Kidney (tissue), 14 donors: Measurements from ENCODE around the gene HOMER1. TPM values are rescaled to one million over a fixed set of nuclear protein-coding genes. Genes with fewer than 3 reads are reported as not detected.

ENCODE experiments used
- DNase-seq, 5 donors: peaks; one replicate each; pipeline ENCODE4 v3.0.0-alpha.2; 2013 to 2020
- FAIRE-seq: peaks from 2 replicates; lab custom pipeline; 2012; peaks lifted over from hg19 to GRCh38; lab: Jason Lieb, UNC
- H3K27ac ChIP-seq, 2 donors: one replicate each; pipeline ENCODE4 v1.7.0; 2013; ENCODE audit warnings: low read depth in 2 of 2, low read length in 2 of 2, inconsistent platforms in 1 of 2
- H3K27me3 ChIP-seq: one replicate; pipeline ENCODE4 v1.7.1; 2013; ENCODE audit warnings: low read length, inconsistent platforms; ENCODE audit not compliant: control insufficient read depth, insufficient read depth
- H3K36me3 ChIP-seq, 3 donors: one replicate each; pipeline versions ENCODE4 v1.7.0 to v1.7.1; 2013; ENCODE audit warnings: low read length in 3 of 3, control low read depth in 1 of 3, inconsistent platforms in 1 of 3; ENCODE audit not compliant: insufficient read depth in 3 of 3, control insufficient read depth in 2 of 3
- H3K4me1 ChIP-seq, 3 donors: one replicate each; pipeline versions ENCODE4 v1.7.0 to v1.7.1; 2013; ENCODE audit warnings: low read length in 3 of 3, inconsistent platforms in 1 of 3, low read depth in 1 of 3; ENCODE audit not compliant: control insufficient read depth in 2 of 3, insufficient read depth in 2 of 3
- H3K4me3 ChIP-seq, 3 donors: one replicate each; pipeline versions ENCODE4 v1.7.0 to v1.8.1; 2013; ENCODE audit warnings: low read length in 3 of 3, control low read depth in 1 of 3, inconsistent platforms in 1 of 3
- H3K9ac ChIP-seq, 3 donors: one replicate each; pipeline versions ENCODE4 v1.7.0 to v1.7.1; 2013; ENCODE audit warnings: low read length in 3 of 3, control low read depth in 1 of 3, inconsistent platforms in 1 of 3
- H3K9me3 ChIP-seq, 3 donors: one replicate each; pipeline versions ENCODE4 v1.7.0 to v1.7.1; 2013; ENCODE audit warnings: low read length in 3 of 3, control low read depth in 1 of 3, inconsistent platforms in 1 of 3; ENCODE audit not compliant: control insufficient read depth in 2 of 3, insufficient read depth in 1 of 3
- CTCF ChIP-seq: IDR thresholded peaks from 3 replicates; pipeline ENCODE4 v1.5.1; 2012; ENCODE audit warnings: mild to moderate bottlenecking, moderate library complexity, borderline replicate concordance; ENCODE audit not compliant: insufficient read depth; ENCODE audit errors: extremely low read depth
- intact Hi-C: fragments of 100-400 bp; cut with DNase I; formaldehyde crosslinking; loops from one replicate; pipeline ENCODE4 v1.11.1; 2022
- polyA plus RNA-seq: library from polyadenylated mRNA; stranded (reverse); fragments of 350-450 nt; fragmentation: Illumina TruSeq; extraction: RNeasy Lipid Tissue Mini Kit (QIAGEN cat#74804); gene quantifications from one replicate; pipeline ENCODE4 v1.2.3, GENCODE V29; 2014; ENCODE audit warnings: low read depth, low replicate concordance; ENCODE audit not compliant: insufficient read depth
- total RNA-seq: library from RNA; stranded (reverse); fragmentation: NEBNext Ultra II Directional; extraction: Animal tissue kit (Norgen Biotek cat#: 25700); gene quantifications from one replicate; pipeline ENCODE4 v1.2.1, GENCODE V29; 2021
- donor health status: control.
- donor health status: control.
- donor health status: control.
- donor health status: control.
- donor health status: control.
- donor health status: DM: yes; HTN: yes; CAD: no.
- donor health status: Normal renal cell carcinoma (clear cell type).

The HOMER1 gene
- total and polyA plus RNA-seq, 2 donors from 2014 or later: 2.3 to 9.2 TPM

DNA sequence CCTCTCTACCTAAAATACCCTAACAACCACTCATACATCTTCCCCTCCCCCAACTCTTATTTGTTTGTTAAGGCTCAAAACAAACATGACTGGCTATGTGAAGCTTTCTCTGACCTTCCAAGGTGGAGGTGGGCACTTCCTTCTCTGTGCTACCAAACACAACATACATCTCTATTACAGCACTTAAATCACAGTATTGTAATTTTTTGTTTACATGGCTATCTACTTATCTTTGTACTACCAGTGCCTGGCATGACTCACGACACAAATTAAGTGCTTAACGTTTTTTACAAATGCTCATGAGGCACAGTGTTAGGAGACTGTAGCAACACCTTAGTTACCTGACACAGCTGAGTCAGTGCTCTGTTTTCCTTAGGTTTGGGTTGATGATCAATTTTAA, 18.6 kb downstream of the HOMER1 start:
- FAIRE-seq: no peak
- Histone ChIP-seq H3K9ac (no peak overlapping the region), H3K4me1 (no peaks in the 10 kb centered on the region), H3K36me3 (no peaks in the 10 kb centered on the region), H3K27me3 (no peaks in the 10 kb centered on the region), H3K9me3 (no peaks in the 10 kb centered on the region), H3K4me3 (no peak overlapping the region), H3K27ac (no peak overlapping the region)
- no peak for DNase-seq
- intact Hi-C loops: no loop called here
- no peak for TF ChIP-seq CTCF

DNA sequence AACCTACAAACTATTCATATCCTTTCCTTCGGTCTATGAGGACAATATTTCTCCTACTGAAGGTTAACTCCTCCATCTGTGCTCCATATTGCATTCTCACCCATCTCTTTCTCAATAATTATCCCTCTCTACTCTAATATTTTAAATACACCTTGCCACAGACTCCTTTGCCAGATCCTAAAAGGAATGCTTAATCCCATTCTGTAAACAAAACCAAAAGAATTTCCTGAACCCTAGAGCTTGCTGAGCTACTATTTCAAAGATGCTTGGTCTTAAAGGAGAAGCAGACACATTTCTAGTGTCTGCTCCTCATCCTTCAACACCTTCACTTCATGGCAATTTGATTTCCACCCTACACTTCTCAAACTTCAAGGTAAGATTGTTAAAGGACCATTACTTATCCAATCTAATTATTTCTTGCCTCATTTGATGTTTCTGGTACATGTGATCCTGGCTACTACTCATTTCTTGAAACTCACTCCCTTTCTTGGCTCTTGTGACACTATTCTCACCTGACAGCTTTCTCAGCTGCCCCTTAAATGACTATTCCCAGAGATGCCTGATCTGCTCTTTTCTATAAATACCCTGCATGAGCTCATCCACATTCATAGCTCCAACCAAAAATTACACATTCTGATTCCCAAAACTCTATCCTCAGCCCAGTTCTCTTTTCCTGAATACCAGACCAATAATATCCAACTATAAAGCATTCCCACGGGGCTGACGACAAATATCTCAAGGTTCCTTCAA, 20.2 kb downstream of the HOMER1 start:
- H3K9ac ChIP-seq: no peak overlapping the region
- no peak overlapping the region for H3K27ac ChIP-seq
- TF ChIP-seq CTCF: no peak
- no peaks in the 10 kb centered on the region for H3K36me3 ChIP-seq
- DNase-seq: no peak
- no peaks in the 10 kb centered on the region for H3K4me1 ChIP-seq
- no peak for FAIRE-seq
- H3K9me3 ChIP-seq: no peaks in the 10 kb centered on the region
- H3K4me3 ChIP-seq: no peak overlapping the region
- intact Hi-C loops: no loop called here
- no peaks in the 10 kb centered on the region for H3K27me3 ChIP-seq

DNA sequence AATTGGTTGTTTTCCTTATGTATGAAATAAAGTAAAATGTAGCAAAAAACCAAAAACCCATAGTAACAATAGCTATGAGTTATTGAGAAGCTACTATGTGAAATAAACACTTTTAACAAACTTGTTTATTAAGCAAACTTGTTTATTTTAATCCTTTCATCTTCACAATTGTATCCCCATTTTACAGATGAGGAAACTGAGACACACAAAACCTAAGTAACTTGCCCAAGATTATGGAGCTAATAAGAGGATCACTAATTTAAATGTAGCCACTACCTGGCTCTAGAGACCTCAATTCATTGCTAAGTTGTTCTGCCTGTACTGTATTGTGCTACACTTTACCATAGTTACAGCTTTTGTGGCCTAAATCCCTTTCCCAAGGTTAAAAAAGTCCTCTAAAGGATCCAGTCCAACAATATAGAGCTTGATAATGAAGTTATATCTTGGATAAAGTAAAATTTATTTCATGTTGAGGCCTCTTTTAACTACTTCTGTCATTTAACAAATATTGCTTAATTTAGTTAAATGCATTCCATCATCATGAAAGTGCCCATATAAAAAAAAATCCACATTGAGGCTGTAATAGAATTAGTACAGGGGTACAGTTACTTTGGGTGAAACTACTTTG, 22.1 kb downstream of the HOMER1 start:
- H3K4me3 ChIP-seq: no peak overlapping the region
- FAIRE-seq (no peak), DNase-seq (no peak)
- no peaks in the 10 kb centered on the region for H3K27me3 ChIP-seq
- H3K36me3 ChIP-seq: no peaks in the 10 kb centered on the region
- H3K9me3 ChIP-seq: no peaks in the 10 kb centered on the region
- no peaks in the 10 kb centered on the region for H3K4me1 ChIP-seq
- no peak overlapping the region for H3K27ac ChIP-seq
- TF ChIP-seq CTCF: no peak
- no peak overlapping the region for H3K9ac ChIP-seq
- intact Hi-C loops: no loop called here
